A549 treated with Mapracorat at 1 μM for 4 hours (cell line): Measurements from ENCODE around the gene DEFB115. TPM values are rescaled to one million over a fixed set of nuclear protein-coding genes. Genes with fewer than 3 reads are reported as not detected.

Experiments
- total RNA-seq: library from RNA; stranded (reverse); fragments of 200-300 nt; extraction: Qiagen RNA extraction; gene quantifications from 5 replicates; pipeline ENCODE4 v1.2.3, GENCODE V29; 2022

Gene DEFB115, protein sequence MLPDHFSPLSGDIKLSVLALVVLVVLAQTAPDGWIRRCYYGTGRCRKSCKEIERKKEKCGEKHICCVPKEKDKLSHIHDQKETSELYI
- not detected in 5 replicates for total RNA-seq

DNA sequence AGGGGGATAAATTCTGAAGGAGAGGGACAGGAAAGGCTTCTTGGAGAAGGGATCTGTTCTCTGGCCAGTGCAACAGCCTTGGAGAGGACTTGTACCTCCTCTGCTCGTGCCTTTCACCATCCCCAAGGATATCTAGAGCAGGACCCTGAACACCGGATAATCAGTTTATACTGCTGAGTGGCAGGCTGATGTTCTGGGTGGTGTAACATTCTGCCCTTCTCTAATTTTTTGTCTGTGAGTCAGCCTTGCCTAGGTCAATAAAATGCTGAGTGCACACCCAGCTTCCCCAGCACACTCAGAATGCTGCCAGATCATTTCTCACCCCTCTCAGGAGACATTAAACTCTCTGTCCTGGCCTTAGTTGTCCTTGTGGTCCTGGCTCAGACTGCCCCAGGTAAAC, at the start of gene DEFB115:
DEFB115 (plus strand) TSS at position 301 of the 400 bp plus-strand sequence; CDS start at position 301, 0 bp downstream.

DNA sequence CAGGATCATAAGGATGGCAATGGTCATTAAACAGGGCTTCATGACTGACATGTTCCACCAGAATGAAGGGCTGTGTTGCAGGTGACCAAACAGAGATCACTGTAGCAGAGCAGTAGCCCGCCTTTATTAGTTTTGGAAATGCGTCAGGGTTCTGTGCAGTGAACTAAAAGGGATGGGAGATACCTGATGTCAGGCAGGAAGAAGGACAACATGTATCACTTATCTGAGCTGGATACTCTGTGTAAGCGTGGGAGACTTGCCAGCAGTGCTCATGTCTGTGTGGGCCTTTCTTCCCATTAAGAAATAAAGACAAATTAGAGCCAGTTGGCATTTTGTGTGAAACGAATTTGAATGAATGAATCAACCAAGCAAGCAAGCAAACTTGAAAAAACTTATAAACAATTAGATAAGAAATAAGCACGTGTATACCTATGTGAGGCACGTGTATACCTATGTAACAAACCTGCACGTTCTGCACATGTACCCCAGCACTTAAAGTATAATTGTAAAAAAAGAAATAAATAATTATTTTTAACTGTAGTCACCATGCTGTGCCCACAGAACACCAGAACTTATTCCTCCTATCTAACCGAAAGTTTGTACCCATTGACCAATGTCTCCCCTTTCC, 51.2 kb downstream of the DEFB115 start, which contains the start of gene DEFB116:
DEFB116 (minus strand) TSS at position 51 of the 628 bp plus-strand sequence; CDS start at position 51, 0 bp downstream.

Other genes starting within 250 kb of the DEFB115 start
- gene DEFB116, start 50.9 kb downstream of the DEFB115 start, total RNA-seq = not detected in 5 replicates
- not detected in 5 replicates for gene DEFB118, start 110.9 kb downstream of the DEFB115 start, total RNA-seq
- not detected in 5 replicates for gene DEFB119, start 132.9 kb downstream of the DEFB115 start, total RNA-seq
- not detected in 5 replicates for gene DEFB121, start 148.6 kb downstream of the DEFB115 start, total RNA-seq
- not detected in 5 replicates for gene DEFB123, start 183.0 kb downstream of the DEFB115 start, total RNA-seq
- 0.29 to 0.44 TPM in 2 of 5 replicates, not detected in the others for gene DEFB124, start 217.5 kb downstream of the DEFB115 start, total RNA-seq
- 0.64 to 0.88 TPM (median 0.70 TPM) in 5 replicates for gene REM1, start 217.6 kb downstream of the DEFB115 start, total RNA-seq